ENCODE measurements around the gene CDKN2AIPNL.

Gene CDKN2AIPNL

GRCh38 chr5:134436523-134437339, 25.1 kb upstream of the CDKN2AIPNL start (continued):
- no peak for TF ChIP-seq ZNF324 (tag by site-specific recombination; IDR thresholded peaks at IDR 0.05)
- no peak for TF ChIP-seq ZNF837 (tag by site-specific recombination; IDR thresholded peaks at IDR 0.05)
- TF ChIP-seq ZNF449 (tag by site-specific recombination; IDR thresholded peaks at IDR 0.05), result peak; percentile 49; the same call in 1 of the 2 replicates
- TF ChIP-seq ZNF629 (tag by site-specific recombination; IDR thresholded peaks at IDR 0.05), result peak; percentile 27; the same call in 1 of the 2 replicates
- no peak for TF ChIP-seq BCL11A (tag by site-specific recombination; IDR thresholded peaks at IDR 0.05; ENCODE audit: low read depth)
- no peak for TF ChIP-seq ZSCAN30 (tag by site-specific recombination; IDR thresholded peaks at IDR 0.05)
- TF ChIP-seq ZNF416 (tag by site-specific recombination; IDR thresholded peaks at IDR 0.05), result no peak
- peak; percentile 25; the same call in 1 of the 2 replicates for TF ChIP-seq GLIS1 (tag by site-specific recombination; IDR thresholded peaks at IDR 0.05)
- TF ChIP-seq ZNF37A (tag by site-specific recombination; IDR thresholded peaks at IDR 0.05), result no peak
- no peak for TF ChIP-seq ZNF24 (tag by site-specific recombination; IDR thresholded peaks at IDR 0.05)
- TF ChIP-seq REST (tag by site-specific recombination; IDR thresholded peaks at IDR 0.05), result no peak
- peak; percentile 50 for TF ChIP-seq ZNF660 (tag by site-specific recombination; IDR thresholded peaks at IDR 0.05)
- no peak for TF ChIP-seq ZNF404 (tag by site-specific recombination; IDR thresholded peaks at IDR 0.05)
- no peak for TF ChIP-seq ZNF211 (tag by site-specific recombination; IDR thresholded peaks at IDR 0.05; ENCODE audit: low read depth)
- no peak for TF ChIP-seq ZBTB7A (tag by site-specific recombination; IDR thresholded peaks at IDR 0.05; ENCODE audit: low read depth)
- TF ChIP-seq ZNF513 (tag by site-specific recombination; IDR thresholded peaks at IDR 0.05), result no peak
- no peak for TF ChIP-seq ZNF792 (tag by site-specific recombination; IDR thresholded peaks at IDR 0.05)
- TF ChIP-seq ZFP37 (tag by site-specific recombination; IDR thresholded peaks at IDR 0.05), result no peak
- no peak for TF ChIP-seq ZNF423 (tag by site-specific recombination; IDR thresholded peaks at IDR 0.05)
- no peak for TF ChIP-seq ZNF426 (tag by site-specific recombination; IDR thresholded peaks at IDR 0.05)
- TF ChIP-seq ZBTB10 (tag by site-specific recombination; IDR thresholded peaks at IDR 0.05), result no peak
- TF ChIP-seq ZNF19 (tag by site-specific recombination; IDR thresholded peaks at IDR 0.05; ENCODE audit: low read depth), result no peak
- TF ChIP-seq TSHZ1 (tag by site-specific recombination; IDR thresholded peaks at IDR 0.05; ENCODE audit: borderline replicate concordance), result peak; percentile 59
- no peak for TF ChIP-seq BCL6B (tag by site-specific recombination; IDR thresholded peaks at IDR 0.05)

All from HEK293 (cell line).